ENCODE results near the gene BICC1.

The BICC1 gene

DNA sequence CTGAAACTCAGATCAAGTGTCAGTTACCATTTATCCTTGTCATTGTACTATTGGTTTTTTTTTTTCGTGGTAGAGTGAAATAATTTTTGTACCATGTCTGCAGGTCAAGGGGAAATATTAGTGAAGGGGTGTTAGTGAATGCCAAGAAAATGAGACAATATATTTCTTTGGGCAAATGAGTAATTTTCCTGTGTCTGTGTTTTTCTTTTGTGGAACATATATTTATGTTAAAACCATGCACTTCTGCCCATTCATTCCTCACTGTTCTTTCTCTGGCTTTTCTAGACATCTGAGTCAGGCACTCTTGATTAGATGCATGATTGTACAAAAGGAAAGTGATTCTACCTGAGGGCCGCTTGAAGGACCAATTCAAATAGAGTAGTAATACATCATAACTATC, 161.6 kb downstream of the BICC1 start:
- Histone ChIP-seq H3K4me1 (ENCODE audit: control insufficient read depth, insufficient read depth, low read length, poor library complexity, severe bottlenecking) (no peaks in the 10 kb centered on the region), H3K9me3 (ENCODE audit: control insufficient read depth, low read length) (no peaks in the 10 kb centered on the region), H3K36me3 (ENCODE audit: control insufficient read depth, insufficient read depth, low read length) (no peaks in the 10 kb centered on the region), H3K4me3 (ENCODE audit: extremely low read depth, insufficient read depth, low read length, poor library complexity, severe bottlenecking) (no peak overlapping the region), H3K27ac (ENCODE audit: low read depth, low read length, severe bottlenecking) (no peak overlapping the region)
- 100% methylated on average over 1 of the region's 2 CpGs; no CpG with 5 or more reads in 1 of the 2 experiments for WGBS, 2 experiments (ENCODE audit: insufficient coverage in 2 of 2)

- Histone ChIP-seq H3K27ac (ENCODE audit: low read depth, low read length, severe bottlenecking) (no peak overlapping the region), H3K4me3 (ENCODE audit: extremely low read depth, insufficient read depth, low read length, poor library complexity, severe bottlenecking) (no peak overlapping the region), H3K4me1 (ENCODE audit: control insufficient read depth, insufficient read depth, low read length, poor library complexity, severe bottlenecking) (no peaks in the 10 kb centered on the region), H3K36me3 (ENCODE audit: control insufficient read depth, insufficient read depth, low read length) (no peaks in the 10 kb centered on the region), H3K9me3 (ENCODE audit: control insufficient read depth, low read length) (no peaks in the 10 kb centered on the region)
- no CpG with 5 or more reads among the region's 2 CpGs for WGBS, 2 experiments (ENCODE audit: insufficient coverage in 2 of 2)
These were observed 162.6 kb downstream of the BICC1 start for GRCh38 chr10:58675321-58675720.

DNA sequence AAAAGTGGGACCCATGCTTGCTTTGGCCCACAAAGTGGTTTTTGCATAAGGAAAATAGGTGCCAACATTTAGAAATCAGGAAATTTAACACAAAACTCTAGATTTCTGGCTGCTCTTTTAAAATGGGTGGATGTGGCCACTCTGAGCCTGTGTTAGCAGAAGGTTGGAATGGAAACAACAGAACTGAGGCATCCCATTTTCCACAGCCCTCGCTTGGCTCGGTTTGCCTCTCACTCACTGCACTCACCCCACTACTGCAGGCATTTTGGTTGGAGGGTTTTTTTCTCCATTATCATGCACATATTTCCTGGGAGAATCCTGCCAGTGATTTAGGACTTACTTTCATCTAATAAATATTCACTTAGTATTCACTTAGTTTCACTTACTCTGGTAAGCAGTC, 178.9 kb downstream of the BICC1 start:
- Histone ChIP-seq H3K9me3 (ENCODE audit: control insufficient read depth, low read length) (no peaks in the 10 kb centered on the region), H3K27ac (ENCODE audit: low read depth, low read length, severe bottlenecking) (no peak overlapping the region), H3K4me1 (ENCODE audit: control insufficient read depth, insufficient read depth, low read length, poor library complexity, severe bottlenecking) (no peaks in the 10 kb centered on the region), H3K4me3 (ENCODE audit: extremely low read depth, insufficient read depth, low read length, poor library complexity, severe bottlenecking) (no peak overlapping the region), H3K36me3 (ENCODE audit: control insufficient read depth, insufficient read depth, low read length) (no peaks in the 10 kb centered on the region)
- no CpG with 5 or more reads among the region's 2 CpGs for WGBS, 2 experiments (ENCODE audit: insufficient coverage in 2 of 2)

GRCh38 chr10:58693919-58694318, 181.2 kb downstream of the BICC1 start:
- no peaks in the 10 kb centered on the region for H3K9me3 ChIP-seq (ENCODE audit: control insufficient read depth, low read length)
- no peaks in the 10 kb centered on the region for H3K4me1 ChIP-seq (ENCODE audit: control insufficient read depth, insufficient read depth, low read length, poor library complexity, severe bottlenecking)
- no peak overlapping the region for H3K27ac ChIP-seq (ENCODE audit: low read depth, low read length, severe bottlenecking)
- no peak overlapping the region for H3K4me3 ChIP-seq (ENCODE audit: extremely low read depth, insufficient read depth, low read length, poor library complexity, severe bottlenecking)
- 91 to 100% methylated on average over 1 to 2 of the region's 2 CpGs for WGBS, 2 experiments (ENCODE audit: insufficient coverage in 2 of 2)
- no peaks in the 10 kb centered on the region for H3K36me3 ChIP-seq (ENCODE audit: control insufficient read depth, insufficient read depth, low read length)

DNA sequence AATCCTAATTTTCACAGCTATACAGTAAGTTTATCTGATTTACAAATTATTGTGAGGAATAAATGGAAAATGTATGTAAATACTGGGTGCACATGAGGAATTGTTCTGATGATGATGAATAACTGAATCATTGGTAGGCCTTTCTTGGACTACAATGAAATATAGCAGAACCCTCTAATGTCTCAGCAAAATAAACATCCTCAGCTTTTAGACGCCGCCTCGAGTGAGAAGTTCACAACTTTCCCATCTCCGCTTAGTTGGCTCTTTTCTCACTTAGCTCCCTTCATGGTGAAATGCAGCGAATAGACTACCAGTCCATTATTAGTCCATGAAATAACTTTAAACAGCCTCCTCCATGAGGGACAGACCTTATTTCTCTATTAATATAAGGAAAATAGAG, 182.3 kb downstream of the BICC1 start:
- no peak overlapping the region for H3K27ac ChIP-seq (ENCODE audit: low read depth, low read length, severe bottlenecking)
- H3K4me1 ChIP-seq (ENCODE audit: control insufficient read depth, insufficient read depth, low read length, poor library complexity, severe bottlenecking), result no peaks in the 10 kb centered on the region
- 94% methylated on average over 3 to 4 of the region's 5 CpGs for WGBS, 2 experiments (ENCODE audit: insufficient coverage in 2 of 2)
- H3K4me3 ChIP-seq (ENCODE audit: extremely low read depth, insufficient read depth, low read length, poor library complexity, severe bottlenecking), result no peak overlapping the region
- no peaks in the 10 kb centered on the region for H3K36me3 ChIP-seq (ENCODE audit: control insufficient read depth, insufficient read depth, low read length)
- no peaks in the 10 kb centered on the region for H3K9me3 ChIP-seq (ENCODE audit: control insufficient read depth, low read length)

- Histone ChIP-seq H3K27ac (ENCODE audit: low read depth, low read length, severe bottlenecking) (no peak overlapping the region), H3K4me1 (ENCODE audit: control insufficient read depth, insufficient read depth, low read length, poor library complexity, severe bottlenecking) (no peaks in the 10 kb centered on the region), H3K9me3 (ENCODE audit: control insufficient read depth, low read length) (no peaks in the 10 kb centered on the region), H3K36me3 (ENCODE audit: control insufficient read depth, insufficient read depth, low read length) (no peaks in the 10 kb centered on the region), H3K4me3 (ENCODE audit: extremely low read depth, insufficient read depth, low read length, poor library complexity, severe bottlenecking) (no peak overlapping the region)
- WGBS, 2 experiments (ENCODE audit: insufficient coverage in 2 of 2), result no CpG with 5 or more reads among the region's 4 CpGs
These were observed 184.1 kb downstream of the BICC1 start for GRCh38 chr10:58696736-58697135.

DNA sequence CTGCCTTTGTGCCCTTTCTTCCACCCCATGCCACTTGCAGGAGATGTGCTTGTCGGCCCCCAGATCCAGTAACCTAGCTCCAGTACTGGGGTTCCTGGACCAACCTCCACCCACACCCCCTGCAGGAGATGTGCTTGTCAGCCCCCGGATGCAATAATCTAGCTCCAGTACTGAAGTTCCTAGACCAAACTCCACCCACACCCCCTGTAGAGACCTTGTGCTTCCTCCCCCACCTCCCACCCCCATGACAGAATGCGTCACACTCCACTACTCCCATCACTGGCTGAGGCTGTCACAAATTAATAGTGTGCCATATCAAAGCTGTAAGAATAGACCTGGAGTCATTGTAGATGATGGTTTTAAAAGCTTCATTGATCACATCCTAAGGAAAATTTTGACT, 185.0 kb downstream of the BICC1 start:
- Histone ChIP-seq H3K4me3 (ENCODE audit: extremely low read depth, insufficient read depth, low read length, poor library complexity, severe bottlenecking) (no peak overlapping the region), H3K27ac (ENCODE audit: low read depth, low read length, severe bottlenecking) (no peak overlapping the region), H3K36me3 (ENCODE audit: control insufficient read depth, insufficient read depth, low read length) (no peaks in the 10 kb centered on the region), H3K4me1 (ENCODE audit: control insufficient read depth, insufficient read depth, low read length, poor library complexity, severe bottlenecking) (no peaks in the 10 kb centered on the region), H3K9me3 (ENCODE audit: control insufficient read depth, low read length) (no peaks in the 10 kb centered on the region)
- WGBS, 2 experiments (ENCODE audit: insufficient coverage in 2 of 2), result 33 to 78% methylated on average over 1 of the region's 3 CpGs

DNA sequence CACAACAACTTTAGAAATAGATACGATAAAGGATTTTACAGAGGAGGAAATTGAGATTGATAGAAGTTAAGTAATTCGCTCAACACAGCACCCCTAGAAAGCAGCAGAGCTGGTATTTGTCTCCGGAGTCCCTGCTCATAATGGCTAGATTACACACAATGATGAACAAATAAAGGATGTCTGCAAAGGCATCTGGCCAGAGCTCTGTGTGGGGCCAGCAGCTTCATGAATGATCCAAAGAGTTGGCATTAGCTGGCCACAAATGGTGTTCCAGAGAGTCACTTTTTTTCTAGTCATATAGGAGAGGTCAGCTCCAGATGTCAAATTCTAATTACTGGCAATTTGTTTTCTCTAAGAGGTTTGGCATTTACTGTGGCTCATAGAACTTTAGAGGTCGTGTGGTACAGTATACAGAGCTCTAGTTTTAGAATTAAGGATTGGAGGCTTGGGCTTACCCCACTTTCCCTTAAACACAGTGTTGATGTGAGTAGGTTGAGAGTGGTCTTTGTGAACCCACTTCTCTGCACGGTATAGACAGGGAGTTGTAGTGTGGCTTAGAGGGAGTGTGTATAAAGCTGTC, 186.2 kb downstream of the BICC1 start:
- Histone ChIP-seq H3K4me3 (ENCODE audit: extremely low read depth, insufficient read depth, low read length, poor library complexity, severe bottlenecking) (no peak overlapping the region), H3K9me3 (ENCODE audit: control insufficient read depth, low read length) (no peaks in the 10 kb centered on the region), H3K27ac (ENCODE audit: low read depth, low read length, severe bottlenecking) (no peak overlapping the region), H3K36me3 (ENCODE audit: control insufficient read depth, insufficient read depth, low read length) (no peaks in the 10 kb centered on the region), H3K4me1 (ENCODE audit: control insufficient read depth, insufficient read depth, low read length, poor library complexity, severe bottlenecking) (no peaks in the 10 kb centered on the region)
- WGBS, 2 experiments (ENCODE audit: insufficient coverage in 2 of 2), result 96 to 100% methylated on average over 1 to 4 of the region's 5 CpGs

- Histone ChIP-seq H3K27ac (ENCODE audit: low read depth, low read length, severe bottlenecking) (no peak overlapping the region), H3K36me3 (ENCODE audit: control insufficient read depth, insufficient read depth, low read length) (no peaks in the 10 kb centered on the region), H3K4me1 (ENCODE audit: control insufficient read depth, insufficient read depth, low read length, poor library complexity, severe bottlenecking) (no peaks in the 10 kb centered on the region), H3K9me3 (ENCODE audit: control insufficient read depth, low read length) (no peaks in the 10 kb centered on the region), H3K4me3 (ENCODE audit: extremely low read depth, insufficient read depth, low read length, poor library complexity, severe bottlenecking) (no peak overlapping the region)
- 93 to 100% methylated on average over 1 of the region's 1 CpG for WGBS, 2 experiments (ENCODE audit: insufficient coverage in 2 of 2)
These were observed 187.9 kb downstream of the BICC1 start for GRCh38 chr10:58700591-58700990.

DNA sequence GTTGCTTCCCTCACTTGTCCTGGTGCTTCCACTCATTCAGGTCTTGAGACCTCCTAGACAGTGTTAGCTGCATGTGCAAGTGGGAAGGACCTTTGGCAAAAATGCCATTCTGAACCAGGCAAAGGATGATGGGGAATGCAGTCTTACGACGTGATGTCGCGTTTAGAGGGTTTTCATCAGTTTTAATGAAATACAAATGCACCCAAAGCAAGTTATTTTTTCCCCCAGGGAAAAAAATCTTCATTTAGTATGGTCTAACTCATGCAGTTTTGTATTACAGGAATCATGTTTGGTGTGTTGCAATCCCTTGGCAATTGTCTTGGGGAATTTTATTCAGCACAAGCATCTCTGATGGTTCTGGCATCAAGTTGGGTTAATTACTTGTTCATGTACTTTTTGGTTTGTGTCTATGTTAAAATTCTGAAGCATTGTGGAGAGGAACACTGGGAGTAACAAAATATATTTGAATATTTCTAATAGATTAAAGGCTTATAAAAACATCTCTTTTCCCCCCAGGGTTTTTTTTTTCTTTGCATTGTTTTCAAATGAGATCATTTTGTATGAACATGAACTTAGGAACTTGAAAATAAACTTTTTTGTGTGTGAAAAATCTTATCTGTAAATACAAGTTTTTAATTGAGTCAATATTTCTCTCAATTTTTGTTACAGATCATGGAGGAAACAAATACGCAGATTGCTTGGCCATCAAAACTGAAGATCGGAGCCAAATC, 188.9 kb downstream of the BICC1 start:
- H3K36me3 ChIP-seq (ENCODE audit: control insufficient read depth, insufficient read depth, low read length), result no peaks in the 10 kb centered on the region
- 100% methylated on average over 2 of the region's 6 CpGs for WGBS, 2 experiments (ENCODE audit: insufficient coverage in 2 of 2)
- H3K27ac ChIP-seq (ENCODE audit: low read depth, low read length, severe bottlenecking), result no peak overlapping the region
- H3K4me1 ChIP-seq (ENCODE audit: control insufficient read depth, insufficient read depth, low read length, poor library complexity, severe bottlenecking), result no peaks in the 10 kb centered on the region
- H3K9me3 ChIP-seq (ENCODE audit: control insufficient read depth, low read length), result no peaks in the 10 kb centered on the region
- no peak overlapping the region for H3K4me3 ChIP-seq (ENCODE audit: extremely low read depth, insufficient read depth, low read length, poor library complexity, severe bottlenecking)

- WGBS, 2 experiments (ENCODE audit: insufficient coverage in 2 of 2), result 83% methylated on average over 1 of the region's 1 CpG; no CpG with 5 or more reads in 1 of the 2 experiments
- Histone ChIP-seq H3K4me3 (ENCODE audit: extremely low read depth, insufficient read depth, low read length, poor library complexity, severe bottlenecking) (no peak overlapping the region), H3K9me3 (ENCODE audit: control insufficient read depth, low read length) (no peaks in the 10 kb centered on the region)
These were observed 191.6 kb downstream of the BICC1 start for GRCh38 chr10:58704226-58704625.

More at GRCh38 chr10:58704226-58704625, 191.6 kb downstream of the BICC1 start:
- H3K36me3 ChIP-seq (ENCODE audit: control insufficient read depth, insufficient read depth, low read length), result no peaks in the 10 kb centered on the region
- H3K4me1 ChIP-seq (ENCODE audit: control insufficient read depth, insufficient read depth, low read length, poor library complexity, severe bottlenecking), result no peaks in the 10 kb centered on the region
- H3K27ac ChIP-seq (ENCODE audit: low read depth, low read length, severe bottlenecking), result no peak overlapping the region
